AG09309 (cell line): ENCODE measurements around the gene NAV3.
A peak's percentile ranks its signal among the peaks of the same experiment; 100 is the strongest.

Experiments
- DNase-seq: peaks from one replicate; pipeline ENCODE4 v3.0.0-alpha.2; 2010; ENCODE audit warnings: low read depth
- H3K4me3 ChIP-seq: 2 replicates; pipeline ENCODE4 v1.5.1; 2011; ENCODE audit warnings: mild to moderate bottlenecking, low read depth, low read length, moderate library complexity; ENCODE audit not compliant: control insufficient read depth
- CTCF ChIP-seq: IDR thresholded peaks from 2 replicates; pipeline ENCODE4 v1.5.1; 2011; ENCODE audit warnings: mild to moderate bottlenecking, low read depth, low read length, inconsistent platforms; ENCODE audit not compliant: insufficient read depth, control insufficient read depth; ENCODE audit errors: missing control alignments

Gene NAV3

GRCh38 chr12:77925536-77926108 is 94.9 kb downstream of the NAV3 start:
- H3K4me3 ChIP-seq: no peak overlapping the region
- DNase-seq: peak; percentile 95
- peak; percentile 99 for TF ChIP-seq CTCF

DNA sequence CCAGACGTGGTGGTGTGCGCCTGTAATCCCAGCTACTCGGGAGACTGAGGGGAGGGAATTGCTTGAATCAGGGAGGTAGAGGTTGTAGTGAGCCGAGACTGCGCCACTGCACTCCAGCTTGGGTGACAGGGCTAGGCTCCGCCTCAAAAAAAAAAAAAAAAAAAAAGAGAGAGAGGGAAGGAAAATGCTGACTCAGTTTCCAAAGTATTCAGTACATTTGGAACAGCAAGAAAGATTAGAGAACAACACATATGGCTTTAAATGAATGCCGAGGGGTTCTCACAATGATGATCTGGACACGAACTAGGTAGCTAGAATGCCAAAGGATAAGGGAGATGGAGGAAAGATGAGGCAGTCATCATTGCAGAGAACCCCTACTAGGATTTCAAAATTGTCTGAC is 97.4 kb downstream of the NAV3 start:
- no peak overlapping the region for H3K4me3 ChIP-seq
- DNase-seq: no peak
- no peak for TF ChIP-seq CTCF

DNA sequence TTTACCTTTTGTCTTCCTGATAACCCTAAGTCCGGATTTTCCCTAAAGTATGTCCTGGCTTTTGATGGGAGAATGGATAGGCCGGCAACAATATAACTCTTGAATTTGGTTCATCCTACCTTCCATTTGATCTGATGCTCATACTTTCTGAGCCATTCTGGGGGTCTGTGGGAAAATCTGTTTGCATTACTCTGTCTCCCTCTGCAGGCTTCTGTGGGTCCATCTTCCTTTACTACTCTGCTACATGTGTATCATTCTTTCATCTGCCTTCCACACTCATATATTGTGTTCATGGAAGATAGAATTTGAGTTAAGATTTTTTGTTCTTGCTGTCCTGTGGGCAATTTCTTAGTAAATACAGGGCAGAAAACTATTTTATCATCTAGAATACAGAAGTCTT is 101.5 kb downstream of the NAV3 start:
- DNase-seq: no peak
- H3K4me3 ChIP-seq: no peak overlapping the region
- TF ChIP-seq CTCF: peak; percentile 5

GRCh38 chr12:77938301-77938700 is 107.6 kb downstream of the NAV3 start:
- no peak overlapping the region for H3K4me3 ChIP-seq
- TF ChIP-seq CTCF: no peak
- DNase-seq: no peak

- no peak for TF ChIP-seq CTCF
- DNase-seq: peak; percentile 73
Measured at GRCh38 chr12:77940011-77940423, 109.3 kb downstream of the NAV3 start.

GRCh38 chr12:77940567-77940966 is 109.9 kb downstream of the NAV3 start:
- H3K4me3 ChIP-seq: peak overlapping the region; percentile 49
- no peak for DNase-seq
- no peak for TF ChIP-seq CTCF

More at GRCh38 chr12:77940011-77940423, 109.3 kb downstream of the NAV3 start:
- peak overlapping the region; percentile 49 for H3K4me3 ChIP-seq

- H3K4me3 ChIP-seq: peak overlapping the region; percentile 49
- TF ChIP-seq CTCF: no peak
- no peak for DNase-seq
Measured at GRCh38 chr12:77941401-77941800, 110.7 kb downstream of the NAV3 start.
